ENCODE measurements around the gene ASB9. TPM values are rescaled to one million over a fixed set of nuclear protein-coding genes. Genes with fewer than 3 reads are reported as not detected.

ASB9 gene, protein sequence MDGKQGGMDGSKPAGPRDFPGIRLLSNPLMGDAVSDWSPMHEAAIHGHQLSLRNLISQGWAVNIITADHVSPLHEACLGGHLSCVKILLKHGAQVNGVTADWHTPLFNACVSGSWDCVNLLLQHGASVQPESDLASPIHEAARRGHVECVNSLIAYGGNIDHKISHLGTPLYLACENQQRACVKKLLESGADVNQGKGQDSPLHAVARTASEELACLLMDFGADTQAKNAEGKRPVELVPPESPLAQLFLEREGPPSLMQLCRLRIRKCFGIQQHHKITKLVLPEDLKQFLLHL
- not detected in 2 replicates for total RNA-seq
- long read RNA-seq, partial matches to known transcripts = 0 of 1 reads
- long read RNA-seq, other reads (novel, unspliced or antisense) = 0 of 1 reads

DNA sequence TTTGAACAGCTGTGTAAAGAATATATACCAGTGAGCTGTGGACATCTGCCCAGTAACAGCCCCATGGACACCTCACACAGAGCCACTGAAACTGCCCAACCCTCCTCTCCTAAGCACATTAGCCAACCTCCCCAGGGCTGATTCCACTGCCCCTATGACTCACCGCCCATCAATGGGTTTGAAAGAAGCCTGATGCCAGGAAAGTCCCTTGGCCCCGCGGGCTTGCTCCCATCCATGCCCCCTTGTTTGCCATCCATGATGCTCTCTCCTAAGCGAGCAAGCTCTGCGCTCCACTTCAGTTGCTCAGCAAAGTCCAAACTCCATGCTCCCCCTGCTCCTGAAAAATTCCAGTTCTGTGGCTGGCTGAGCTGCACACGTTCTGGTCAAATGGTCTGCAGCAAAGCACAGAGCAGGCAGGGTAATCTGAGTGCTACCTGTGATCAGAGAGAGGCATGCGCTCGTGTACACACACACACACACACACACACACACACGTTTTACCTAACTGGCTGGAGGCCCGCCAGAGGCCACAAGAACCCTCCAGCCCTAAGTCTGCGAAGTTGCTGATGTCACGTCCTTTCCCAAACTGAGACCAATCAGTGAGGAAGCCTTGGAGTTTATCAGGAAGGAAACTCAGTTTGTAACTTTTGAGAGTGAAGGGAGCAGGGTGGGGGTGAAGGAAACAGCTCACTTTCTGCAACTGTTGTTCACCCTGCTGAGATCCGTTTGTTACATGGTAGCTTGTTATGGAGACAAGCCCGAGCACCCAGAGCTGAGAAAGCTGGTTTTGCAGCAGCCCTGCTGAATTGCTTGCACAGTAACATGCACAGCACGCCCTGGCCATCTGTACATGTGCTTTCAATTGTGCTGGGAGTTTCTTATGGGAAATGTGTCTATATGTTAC, at the start of gene ASB9:
ASB9 (minus strand) TSS at position 466 of the 904 bp plus-strand sequence; CDS start at position 257, 209 bp downstream.
- TF ChIP-seq, protein P1, sequence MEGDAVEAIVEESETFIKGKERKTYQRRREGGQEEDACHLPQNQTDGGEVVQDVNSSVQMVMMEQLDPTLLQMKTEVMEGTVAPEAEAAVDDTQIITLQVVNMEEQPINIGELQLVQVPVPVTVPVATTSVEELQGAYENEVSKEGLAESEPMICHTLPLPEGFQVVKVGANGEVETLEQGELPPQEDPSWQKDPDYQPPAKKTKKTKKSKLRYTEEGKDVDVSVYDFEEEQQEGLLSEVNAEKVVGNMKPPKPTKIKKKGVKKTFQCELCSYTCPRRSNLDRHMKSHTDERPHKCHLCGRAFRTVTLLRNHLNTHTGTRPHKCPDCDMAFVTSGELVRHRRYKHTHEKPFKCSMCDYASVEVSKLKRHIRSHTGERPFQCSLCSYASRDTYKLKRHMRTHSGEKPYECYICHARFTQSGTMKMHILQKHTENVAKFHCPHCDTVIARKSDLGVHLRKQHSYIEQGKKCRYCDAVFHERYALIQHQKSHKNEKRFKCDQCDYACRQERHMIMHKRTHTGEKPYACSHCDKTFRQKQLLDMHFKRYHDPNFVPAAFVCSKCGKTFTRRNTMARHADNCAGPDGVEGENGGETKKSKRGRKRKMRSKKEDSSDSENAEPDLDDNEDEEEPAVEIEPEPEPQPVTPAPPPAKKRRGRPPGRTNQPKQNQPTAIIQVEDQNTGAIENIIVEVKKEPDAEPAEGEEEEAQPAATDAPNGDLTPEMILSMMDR (IDR thresholded peaks at IDR 0.05) = no peak
- H3K4me1 Mint-ChIP-seq (ENCODE audit: unreplicated experiment) = peaks cover 4% of the 10 kb centered on the region
- no peak within 1 kb of the TSS for H3K4me3 Mint-ChIP-seq (ENCODE audit: unreplicated experiment)
- no peaks in the 10 kb centered on the region for H3K36me3 Mint-ChIP-seq (ENCODE audit: unreplicated experiment)
- H3K27me3 Mint-ChIP-seq (ENCODE audit: unreplicated experiment) = no peaks in the 10 kb centered on the region
- peak within 1 kb of the TSS; percentile 34 for H3K27ac Mint-ChIP-seq (ENCODE audit: unreplicated experiment)
- DNase-seq (ENCODE audit: extremely low spot score, unreplicated experiment) = no peak
- H3K9me3 Mint-ChIP-seq (ENCODE audit: unreplicated experiment) = no peaks in the 10 kb centered on the region

DNA sequence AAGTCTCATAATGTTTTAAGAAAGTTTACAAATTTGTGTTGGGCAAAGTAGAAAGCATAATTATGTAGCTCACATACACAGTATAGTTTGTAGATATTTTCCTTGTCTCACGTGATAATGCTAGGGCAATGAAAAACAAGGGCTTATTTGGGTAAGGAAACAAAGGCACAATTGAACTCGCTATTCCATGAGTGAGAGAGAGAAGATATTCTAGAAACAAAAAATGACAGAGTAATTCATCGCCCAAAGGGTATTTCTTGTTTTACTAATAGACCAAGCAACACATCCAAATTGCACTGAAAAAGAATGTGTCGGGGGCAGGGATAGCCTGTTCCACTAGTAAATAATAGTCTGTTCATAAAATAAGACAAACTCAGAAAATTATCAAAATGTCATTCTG, 49.2 kb upstream of the ASB9 start:
- no peak overlapping the region for H3K4me3 Mint-ChIP-seq (ENCODE audit: unreplicated experiment)
- no peaks in the 10 kb centered on the region for H3K27me3 Mint-ChIP-seq (ENCODE audit: unreplicated experiment)
- peaks cover 1% of the 10 kb centered on the region for H3K36me3 Mint-ChIP-seq (ENCODE audit: unreplicated experiment)
- no peaks in the 10 kb centered on the region for H3K4me1 Mint-ChIP-seq (ENCODE audit: unreplicated experiment)
- no peak overlapping the region for H3K27ac Mint-ChIP-seq (ENCODE audit: unreplicated experiment)
- DNase-seq (ENCODE audit: extremely low spot score, unreplicated experiment) = no peak
- no peaks in the 10 kb centered on the region for H3K9me3 Mint-ChIP-seq (ENCODE audit: unreplicated experiment)
- TF ChIP-seq, protein P1 (IDR thresholded peaks at IDR 0.05) = no peak

DNA sequence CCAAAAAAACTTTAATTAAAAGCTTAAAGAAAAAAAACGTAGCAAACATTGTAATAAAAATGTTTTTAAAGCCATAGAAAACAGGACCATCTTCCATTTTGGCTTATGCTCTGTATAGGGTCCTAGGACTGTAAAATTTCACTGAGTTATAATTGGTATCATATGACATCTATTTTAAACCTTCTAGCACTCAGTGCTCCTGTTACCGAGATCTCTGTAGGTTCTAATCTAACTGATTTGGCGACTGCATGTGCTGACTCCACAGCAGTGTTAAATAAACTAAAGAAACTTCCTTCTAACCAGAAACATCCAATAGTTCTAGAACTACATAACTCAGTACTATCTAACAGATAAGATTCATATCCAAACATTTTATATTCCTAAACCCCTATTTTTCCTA, 45.6 kb upstream of the ASB9 start, which contains the start of gene ASB11:
ASB11 (minus strand) TSS at position 132 of the 400 bp plus-strand sequence; CDS start at position 97, 35 bp downstream.
- Mint-ChIP-seq H3K27ac (ENCODE audit: unreplicated experiment) (no peak within 1 kb of the TSS), H3K4me1 (ENCODE audit: unreplicated experiment) (no peaks in the 10 kb centered on the region), H3K4me3 (ENCODE audit: unreplicated experiment) (no peak within 1 kb of the TSS), H3K36me3 (ENCODE audit: unreplicated experiment) (no peaks in the 10 kb centered on the region), H3K27me3 (ENCODE audit: unreplicated experiment) (no peaks in the 10 kb centered on the region), H3K9me3 (ENCODE audit: unreplicated experiment) (no peaks in the 10 kb centered on the region)
- no peak for DNase-seq (ENCODE audit: extremely low spot score, unreplicated experiment)
- TF ChIP-seq, protein P1 (IDR thresholded peaks at IDR 0.05) = no peak

DNA sequence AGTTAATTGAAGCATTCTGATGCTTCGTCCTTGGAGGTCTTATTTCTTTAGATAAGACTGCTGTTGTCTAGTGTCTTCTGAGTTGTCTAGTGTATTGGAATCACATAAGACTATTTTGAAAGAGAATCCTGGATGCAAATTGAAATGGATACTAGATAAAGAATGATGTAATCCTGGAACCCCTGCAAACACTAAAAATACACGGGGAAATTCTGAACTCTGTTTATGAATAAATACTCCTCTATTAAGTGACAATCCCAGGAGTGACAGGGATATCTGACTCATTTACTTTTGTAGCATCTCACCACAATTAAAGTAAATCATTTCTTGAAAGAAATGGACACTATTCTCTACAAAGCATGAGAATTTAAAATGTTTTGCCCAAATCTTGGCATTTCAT, 44.6 kb upstream of the ASB9 start:
- Mint-ChIP-seq H3K9me3 (ENCODE audit: unreplicated experiment) (no peaks in the 10 kb centered on the region), H3K36me3 (ENCODE audit: unreplicated experiment) (no peaks in the 10 kb centered on the region), H3K4me3 (ENCODE audit: unreplicated experiment) (no peak overlapping the region)

More for the DNA sequence above, 44.6 kb upstream of the ASB9 start:
- H3K4me1 Mint-ChIP-seq (ENCODE audit: unreplicated experiment) = peaks cover 4% of the 10 kb centered on the region
- no peak overlapping the region for H3K27ac Mint-ChIP-seq (ENCODE audit: unreplicated experiment)
- DNase-seq (ENCODE audit: extremely low spot score, unreplicated experiment) = no peak
- TF ChIP-seq, protein P1 (IDR thresholded peaks at IDR 0.05) = no peak
- H3K27me3 Mint-ChIP-seq (ENCODE audit: unreplicated experiment) = no peaks in the 10 kb centered on the region

All from osteocyte (in vitro differentiated cells).